Osteocyte (in vitro differentiated cells): ENCODE results near the gene C1orf105. TPM values are rescaled to one million over a fixed set of nuclear protein-coding genes. Genes with fewer than 3 reads are reported as not detected.

Experiments used
- DNase-seq: peaks from one replicate; pipeline ENCODE4 v3.0.0; 2021; ENCODE audit warnings: mixed read lengths; ENCODE audit not compliant: unreplicated experiment; ENCODE audit errors: extremely low spot score
- H3K27ac Mint-ChIP-seq: one replicate; pipeline ENCODE4 v1.8.0; 2021; ENCODE audit warnings: mild to moderate bottlenecking, mixed read lengths; ENCODE audit not compliant: unreplicated experiment
- H3K27me3 Mint-ChIP-seq: one replicate; pipeline ENCODE4 v1.8.0; 2021; ENCODE audit warnings: mixed read lengths; ENCODE audit not compliant: unreplicated experiment
- H3K36me3 Mint-ChIP-seq: one replicate; pipeline ENCODE4 v1.8.0; 2021; ENCODE audit warnings: mixed read lengths; ENCODE audit not compliant: unreplicated experiment
- H3K4me1 Mint-ChIP-seq: one replicate; pipeline ENCODE4 v1.8.0; 2021; ENCODE audit warnings: mixed read lengths; ENCODE audit not compliant: unreplicated experiment
- H3K4me3 Mint-ChIP-seq: one replicate; pipeline ENCODE4 v1.8.0; 2021; ENCODE audit warnings: mild to moderate bottlenecking, moderate library complexity, mixed read lengths; ENCODE audit not compliant: unreplicated experiment
- H3K9me3 Mint-ChIP-seq: one replicate; pipeline ENCODE4 v1.8.0; 2021; ENCODE audit warnings: mixed read lengths; ENCODE audit not compliant: unreplicated experiment
- CTCF ChIP-seq: fragments of 200-600 bp; sonication (generic); IDR thresholded peaks from 2 replicates; pipeline ENCODE4 v1.5.0; 2021; ENCODE audit warnings: antibody characterized with exemption, mild to moderate bottlenecking, moderate library complexity
- total RNA-seq: library from RNA; stranded (reverse); gene quantifications from 2 replicates; pipeline ENCODE4 v1.2.1, GENCODE V29; 2021

C1orf105 gene
- total RNA-seq, 1 donor from 2014 or later, result not detected

- DNase-seq, result no peak
- no peaks in the 10 kb centered on the region for H3K9me3 Mint-ChIP-seq
- peak overlapping the region; percentile 71 for H3K27ac Mint-ChIP-seq
- no peak overlapping the region for H3K4me3 Mint-ChIP-seq
- no peak for TF ChIP-seq CTCF
- peaks cover 82% of the 10 kb centered on the region for H3K4me1 Mint-ChIP-seq
- peaks cover 14% of the 10 kb centered on the region for H3K36me3 Mint-ChIP-seq
- H3K27me3 Mint-ChIP-seq, result no peaks in the 10 kb centered on the region
Observed at GRCh38 chr1:172394811-172395210, 25.7 kb upstream of the C1orf105 start.

- Mint-ChIP-seq H3K9me3 (no peaks in the 10 kb centered on the region), H3K36me3 (peaks cover 14% of the 10 kb centered on the region), H3K4me1 (peaks cover 83% of the 10 kb centered on the region), H3K27ac (no peak overlapping the region), H3K27me3 (no peaks in the 10 kb centered on the region), H3K4me3 (no peak overlapping the region)
- no peak for TF ChIP-seq CTCF
- no peak for DNase-seq
Observed at GRCh38 chr1:172395576-172395975, 24.9 kb upstream of the C1orf105 start.

- Mint-ChIP-seq H3K9me3 (no peaks in the 10 kb centered on the region), H3K4me1 (peaks cover 80% of the 10 kb centered on the region), H3K4me3 (no peak overlapping the region), H3K36me3 (peaks cover 14% of the 10 kb centered on the region), H3K27me3 (no peaks in the 10 kb centered on the region), H3K27ac (peak overlapping the region; percentile 97)
- no peak for DNase-seq
- no peak for TF ChIP-seq CTCF
Observed at GRCh38 chr1:172397221-172397620, 23.3 kb upstream of the C1orf105 start.

GRCh38 chr1:172397633-172398032, 22.9 kb upstream of the C1orf105 start:
- TF ChIP-seq CTCF, result no peak
- Mint-ChIP-seq H3K4me1 (peaks cover 80% of the 10 kb centered on the region), H3K27me3 (no peaks in the 10 kb centered on the region), H3K36me3 (peaks cover 14% of the 10 kb centered on the region), H3K9me3 (no peaks in the 10 kb centered on the region), H3K4me3 (no peak overlapping the region), H3K27ac (peak overlapping the region; percentile 97)
- no peak for DNase-seq

DNA sequence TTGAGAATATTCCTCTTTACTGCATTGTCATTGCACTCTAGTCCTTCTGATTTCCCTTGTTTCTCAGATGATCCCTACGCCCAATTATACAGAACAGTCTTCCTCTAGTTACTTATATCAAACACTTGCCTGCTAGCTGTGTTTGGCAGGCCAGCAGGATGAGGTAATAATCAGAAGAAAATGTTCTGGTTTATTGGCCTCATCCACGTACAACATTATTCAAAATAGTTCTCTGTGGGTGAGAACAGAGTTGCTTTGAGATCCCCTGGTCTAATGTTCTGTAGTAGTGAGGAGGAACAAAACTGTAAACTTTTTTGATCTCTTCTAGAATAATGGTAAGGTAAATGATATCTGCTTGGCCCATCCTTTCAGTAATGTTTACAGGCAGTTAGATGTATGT, 22.3 kb upstream of the C1orf105 start:
- no peaks in the 10 kb centered on the region for H3K9me3 Mint-ChIP-seq
- peak overlapping the region; percentile 97 for H3K27ac Mint-ChIP-seq
- no peak overlapping the region for H3K4me3 Mint-ChIP-seq
- H3K4me1 Mint-ChIP-seq, result peaks cover 79% of the 10 kb centered on the region
- no peak for DNase-seq
- no peaks in the 10 kb centered on the region for H3K27me3 Mint-ChIP-seq
- TF ChIP-seq CTCF, result no peak
- H3K36me3 Mint-ChIP-seq, result peaks cover 10% of the 10 kb centered on the region
